Measurements from ENCODE around the gene NDUFV2.

DNA sequence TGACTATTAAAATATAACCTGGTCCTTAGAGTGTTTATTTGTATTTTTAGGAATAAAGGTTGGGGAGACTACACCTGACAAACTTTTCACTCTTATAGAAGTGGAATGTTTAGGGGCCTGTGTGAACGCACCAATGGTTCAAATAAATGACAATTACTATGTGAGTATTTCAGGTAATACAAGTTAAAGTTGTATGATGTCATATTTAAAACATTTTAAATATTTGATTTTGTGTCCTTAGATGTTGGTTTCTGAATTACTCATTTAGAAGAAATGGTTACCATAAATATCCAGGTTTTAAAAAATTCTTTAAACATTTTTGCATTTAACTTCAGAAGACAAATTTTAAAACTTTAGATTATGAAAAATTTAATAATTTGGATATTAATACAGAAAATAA, 22.3 kb downstream of the NDUFV2 start:
- TF ChIP-seq, protein P1, sequence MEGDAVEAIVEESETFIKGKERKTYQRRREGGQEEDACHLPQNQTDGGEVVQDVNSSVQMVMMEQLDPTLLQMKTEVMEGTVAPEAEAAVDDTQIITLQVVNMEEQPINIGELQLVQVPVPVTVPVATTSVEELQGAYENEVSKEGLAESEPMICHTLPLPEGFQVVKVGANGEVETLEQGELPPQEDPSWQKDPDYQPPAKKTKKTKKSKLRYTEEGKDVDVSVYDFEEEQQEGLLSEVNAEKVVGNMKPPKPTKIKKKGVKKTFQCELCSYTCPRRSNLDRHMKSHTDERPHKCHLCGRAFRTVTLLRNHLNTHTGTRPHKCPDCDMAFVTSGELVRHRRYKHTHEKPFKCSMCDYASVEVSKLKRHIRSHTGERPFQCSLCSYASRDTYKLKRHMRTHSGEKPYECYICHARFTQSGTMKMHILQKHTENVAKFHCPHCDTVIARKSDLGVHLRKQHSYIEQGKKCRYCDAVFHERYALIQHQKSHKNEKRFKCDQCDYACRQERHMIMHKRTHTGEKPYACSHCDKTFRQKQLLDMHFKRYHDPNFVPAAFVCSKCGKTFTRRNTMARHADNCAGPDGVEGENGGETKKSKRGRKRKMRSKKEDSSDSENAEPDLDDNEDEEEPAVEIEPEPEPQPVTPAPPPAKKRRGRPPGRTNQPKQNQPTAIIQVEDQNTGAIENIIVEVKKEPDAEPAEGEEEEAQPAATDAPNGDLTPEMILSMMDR (IDR thresholded peaks at IDR 0.05), result no peak
- TF ChIP-seq POLR2A (IDR thresholded peaks at IDR 0.05), result no peak
- no peak for TF ChIP-seq EP300 (IDR thresholded peaks at IDR 0.05)

Measured in tibial nerve (tissue), 4 donors.